Parathyroid adenoma (tissue), 2 donors: ENCODE data around the gene TRIM69.

Experiments
- H2AFZ ChIP-seq: fragments of 300-600 bp; sonication (generic); one replicate; pipeline ENCODE4 v1.7.0; 2017; ENCODE audit warnings: antibody characterized with exemption, mild to moderate bottlenecking
- H3K27ac ChIP-seq: fragments of 300-600 bp; sonication (generic); one replicate; pipeline ENCODE4 v1.7.0; 2017
- H3K27me3 ChIP-seq: fragments of 300-600 bp; sonication (generic); one replicate; pipeline ENCODE4 v1.7.0; 2017; ENCODE audit warnings: low read length; ENCODE audit not compliant: control insufficient read depth, insufficient read depth
- H3K36me3 ChIP-seq: fragments of 300-600 bp; sonication (generic); one replicate; pipeline ENCODE4 v1.7.0; 2017; ENCODE audit warnings: low read length; ENCODE audit not compliant: control insufficient read depth, insufficient read depth
- H3K4me1 ChIP-seq: fragments of 300-600 bp; sonication (generic); one replicate; pipeline ENCODE4 v1.7.0; 2017; ENCODE audit warnings: control low read depth
- H3K4me2 ChIP-seq: fragments of 300-600 bp; sonication (generic); one replicate; pipeline ENCODE4 v1.7.0; 2017; ENCODE audit warnings: low read length
- H3K4me3 ChIP-seq: fragments of 300-600 bp; sonication (generic); one replicate; pipeline ENCODE4 v1.7.0; 2017; ENCODE audit warnings: low read depth, low read length
- H3K79me2 ChIP-seq: fragments of 300-600 bp; sonication (generic); one replicate; pipeline ENCODE4 v1.7.0; 2017; ENCODE audit warnings: control low read depth
- H3K9ac ChIP-seq: fragments of 300-600 bp; sonication (generic); one replicate; pipeline ENCODE4 v1.7.0; 2017; ENCODE audit warnings: mild to moderate bottlenecking
- H3K9me3 ChIP-seq: fragments of 300-600 bp; sonication (generic); one replicate; pipeline ENCODE4 v1.7.0; 2017; ENCODE audit warnings: low read length; ENCODE audit not compliant: control insufficient read depth
- TF ChIP-seq, protein P1 (sequence below): fragments of 300-600 bp; sonication (generic); IDR thresholded peaks from one replicate; pipeline ENCODE4 v1.7.0; 2017; ENCODE audit warnings: antibody characterized with exemption, mild to moderate bottlenecking
- donor health status: primary hyperparathyroidism.

The TRIM69 gene

DNA sequence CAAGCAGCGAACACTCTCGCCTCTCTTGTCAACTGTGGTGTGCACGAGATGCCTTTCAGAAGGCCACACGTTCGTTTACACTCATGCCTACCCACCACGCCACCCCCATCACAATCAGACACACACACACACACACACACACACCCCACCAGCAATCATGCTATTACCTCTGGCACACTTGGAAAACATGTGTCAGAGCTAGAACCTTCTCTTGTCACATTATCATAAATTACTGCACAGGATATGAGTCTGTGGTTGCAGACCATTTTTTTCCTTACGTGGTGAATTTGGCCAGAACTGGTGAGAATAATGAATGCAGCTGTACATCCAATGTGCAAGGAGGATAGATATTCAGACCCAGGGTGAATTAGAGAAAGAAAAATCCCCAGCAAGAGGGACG is 52.4 kb downstream of the TRIM69 start:
- Histone ChIP-seq H3K27me3 (no peaks in the 10 kb centered on the region), H3K9ac (no peak overlapping the region), H3K27ac (no peak overlapping the region), H3K4me1 (no peaks in the 10 kb centered on the region), H3K79me2 (no peaks in the 10 kb centered on the region), H2AFZ (no peak overlapping the region), H3K4me2 (no peak overlapping the region), H3K4me3 (no peak overlapping the region), H3K36me3 (no peaks in the 10 kb centered on the region), H3K9me3 (no peaks in the 10 kb centered on the region)
- TF ChIP-seq, protein P1, sequence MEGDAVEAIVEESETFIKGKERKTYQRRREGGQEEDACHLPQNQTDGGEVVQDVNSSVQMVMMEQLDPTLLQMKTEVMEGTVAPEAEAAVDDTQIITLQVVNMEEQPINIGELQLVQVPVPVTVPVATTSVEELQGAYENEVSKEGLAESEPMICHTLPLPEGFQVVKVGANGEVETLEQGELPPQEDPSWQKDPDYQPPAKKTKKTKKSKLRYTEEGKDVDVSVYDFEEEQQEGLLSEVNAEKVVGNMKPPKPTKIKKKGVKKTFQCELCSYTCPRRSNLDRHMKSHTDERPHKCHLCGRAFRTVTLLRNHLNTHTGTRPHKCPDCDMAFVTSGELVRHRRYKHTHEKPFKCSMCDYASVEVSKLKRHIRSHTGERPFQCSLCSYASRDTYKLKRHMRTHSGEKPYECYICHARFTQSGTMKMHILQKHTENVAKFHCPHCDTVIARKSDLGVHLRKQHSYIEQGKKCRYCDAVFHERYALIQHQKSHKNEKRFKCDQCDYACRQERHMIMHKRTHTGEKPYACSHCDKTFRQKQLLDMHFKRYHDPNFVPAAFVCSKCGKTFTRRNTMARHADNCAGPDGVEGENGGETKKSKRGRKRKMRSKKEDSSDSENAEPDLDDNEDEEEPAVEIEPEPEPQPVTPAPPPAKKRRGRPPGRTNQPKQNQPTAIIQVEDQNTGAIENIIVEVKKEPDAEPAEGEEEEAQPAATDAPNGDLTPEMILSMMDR: no peak

- Histone ChIP-seq H3K27me3 (no peaks in the 10 kb centered on the region), H3K4me3 (no peak overlapping the region), H3K27ac (no peak overlapping the region), H2AFZ (no peak overlapping the region), H3K4me1 (no peaks in the 10 kb centered on the region), H3K4me2 (no peak overlapping the region), H3K9ac (no peak overlapping the region), H3K9me3 (no peaks in the 10 kb centered on the region), H3K36me3 (no peaks in the 10 kb centered on the region), H3K79me2 (no peaks in the 10 kb centered on the region)
- TF ChIP-seq, protein P1: no peak
Measured at GRCh38 chr15:44790215-44790614, 53.9 kb downstream of the TRIM69 start.

GRCh38 chr15:44790656-44791055 is 54.3 kb downstream of the TRIM69 start:
- no peaks in the 10 kb centered on the region for H3K36me3 ChIP-seq
- no peak overlapping the region for H3K4me3 ChIP-seq
- H3K4me1 ChIP-seq: no peaks in the 10 kb centered on the region
- H2AFZ ChIP-seq: no peak overlapping the region
- no peaks in the 10 kb centered on the region for H3K79me2 ChIP-seq
- H3K4me2 ChIP-seq: no peak overlapping the region
- no peak overlapping the region for H3K9ac ChIP-seq
- no peaks in the 10 kb centered on the region for H3K9me3 ChIP-seq
- TF ChIP-seq, protein P1: no peak
- no peak overlapping the region for H3K27ac ChIP-seq
- no peaks in the 10 kb centered on the region for H3K27me3 ChIP-seq

GRCh38 chr15:44792715-44793114 is 56.4 kb downstream of the TRIM69 start:
- Histone ChIP-seq H3K79me2 (no peaks in the 10 kb centered on the region), H3K27me3 (no peaks in the 10 kb centered on the region), H3K4me2 (no peak overlapping the region), H2AFZ (no peak overlapping the region), H3K27ac (no peak overlapping the region), H3K9me3 (no peaks in the 10 kb centered on the region), H3K4me1 (no peaks in the 10 kb centered on the region), H3K36me3 (no peaks in the 10 kb centered on the region), H3K4me3 (no peak overlapping the region), H3K9ac (no peak overlapping the region)
- TF ChIP-seq, protein P1: no peak

DNA sequence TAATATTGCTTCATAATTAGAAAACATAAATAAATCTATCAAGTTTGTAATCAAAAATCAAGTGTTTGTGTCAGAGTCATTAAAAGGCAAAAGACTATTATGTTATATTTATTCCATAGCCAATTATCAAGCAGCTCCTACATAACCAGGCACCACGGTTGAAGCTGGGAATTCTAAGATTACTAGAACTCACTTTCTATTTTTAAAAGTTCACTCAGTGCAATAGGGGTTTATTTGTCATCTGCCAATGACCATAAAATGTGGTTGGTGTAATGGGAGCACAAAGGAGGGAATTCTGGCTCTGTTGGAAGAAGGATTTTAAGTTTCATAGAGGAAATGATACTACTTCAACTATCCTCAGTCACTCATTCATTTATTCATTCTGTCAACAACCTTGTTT is 57.7 kb downstream of the TRIM69 start:
- no peak overlapping the region for H2AFZ ChIP-seq
- no peak overlapping the region for H3K4me3 ChIP-seq
- no peak overlapping the region for H3K9ac ChIP-seq
- H3K27me3 ChIP-seq: no peaks in the 10 kb centered on the region
- H3K36me3 ChIP-seq: no peaks in the 10 kb centered on the region
- no peak overlapping the region for H3K27ac ChIP-seq
- TF ChIP-seq, protein P1: no peak
- H3K4me2 ChIP-seq: no peak overlapping the region
- H3K4me1 ChIP-seq: no peaks in the 10 kb centered on the region
- no peaks in the 10 kb centered on the region for H3K9me3 ChIP-seq
- no peaks in the 10 kb centered on the region for H3K79me2 ChIP-seq
